GM19023 (cell line): ENCODE data around the gene PNMA3.
"Not testable (repeated sequence)": the region's sequence is repeated elsewhere in the genome, so short reads cannot be mapped to it uniquely, and the experiment has no call there.

Experiments used
- ATAC-seq: cut with Tn5 transposase; IDR thresholded peaks from one replicate; pipeline ENCODE4 v1.9.1; 2021; ENCODE audit warnings: mild to moderate bottlenecking, moderate library complexity; ENCODE audit not compliant: unreplicated experiment

PNMA3 gene, protein sequence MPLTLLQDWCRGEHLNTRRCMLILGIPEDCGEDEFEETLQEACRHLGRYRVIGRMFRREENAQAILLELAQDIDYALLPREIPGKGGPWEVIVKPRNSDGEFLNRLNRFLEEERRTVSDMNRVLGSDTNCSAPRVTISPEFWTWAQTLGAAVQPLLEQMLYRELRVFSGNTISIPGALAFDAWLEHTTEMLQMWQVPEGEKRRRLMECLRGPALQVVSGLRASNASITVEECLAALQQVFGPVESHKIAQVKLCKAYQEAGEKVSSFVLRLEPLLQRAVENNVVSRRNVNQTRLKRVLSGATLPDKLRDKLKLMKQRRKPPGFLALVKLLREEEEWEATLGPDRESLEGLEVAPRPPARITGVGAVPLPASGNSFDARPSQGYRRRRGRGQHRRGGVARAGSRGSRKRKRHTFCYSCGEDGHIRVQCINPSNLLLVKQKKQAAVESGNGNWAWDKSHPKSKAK

DNA sequence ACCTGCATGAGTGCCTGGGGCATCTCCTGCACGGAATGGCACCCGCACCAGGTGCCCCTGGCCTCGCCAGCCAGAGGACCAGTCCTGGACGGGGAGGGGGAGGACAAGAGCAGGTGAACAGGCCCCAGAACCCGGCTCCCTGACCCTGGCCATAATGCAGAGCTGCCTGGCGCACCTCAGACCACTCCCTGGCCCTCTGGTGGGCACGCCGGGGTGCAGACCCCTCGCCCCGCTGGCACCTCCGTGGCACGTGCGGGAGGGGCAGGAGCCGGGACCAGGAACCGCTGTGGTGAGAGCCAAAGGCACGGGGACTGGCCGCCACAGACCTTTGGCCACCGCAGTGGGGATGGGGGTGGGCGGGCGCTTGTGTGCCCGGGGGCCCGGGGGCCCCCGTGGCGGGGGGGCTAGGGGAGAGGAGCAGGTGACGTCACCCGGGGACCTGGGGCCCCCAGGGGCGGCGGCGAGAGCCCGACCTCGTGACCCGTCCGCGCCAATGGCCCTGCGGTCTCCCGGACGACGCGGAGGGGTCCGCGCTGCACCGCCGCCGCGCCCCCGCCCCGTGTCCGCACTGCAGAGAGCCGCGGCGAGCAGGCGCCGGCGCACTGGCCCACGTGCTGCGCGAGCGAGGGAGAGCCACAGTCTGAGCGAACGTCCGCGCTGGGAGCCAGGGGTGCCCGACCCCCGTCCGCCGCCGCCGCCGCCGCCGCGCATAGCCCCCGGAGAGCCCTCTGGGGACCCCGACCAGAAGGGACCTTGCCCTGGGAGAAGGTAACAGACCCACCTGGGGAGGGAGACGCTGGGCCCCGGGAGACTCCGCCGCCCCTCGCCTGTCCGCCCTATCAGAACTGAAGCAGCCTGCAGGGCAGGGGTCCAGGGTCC lies at the start of gene PNMA3:
Gene PNMA3, plus strand, starts transcription at position 600 of the 879 bp plus-strand sequence. CDS start 586 bp downstream, outside the sequence.
- ATAC-seq, result no peak

DNA sequence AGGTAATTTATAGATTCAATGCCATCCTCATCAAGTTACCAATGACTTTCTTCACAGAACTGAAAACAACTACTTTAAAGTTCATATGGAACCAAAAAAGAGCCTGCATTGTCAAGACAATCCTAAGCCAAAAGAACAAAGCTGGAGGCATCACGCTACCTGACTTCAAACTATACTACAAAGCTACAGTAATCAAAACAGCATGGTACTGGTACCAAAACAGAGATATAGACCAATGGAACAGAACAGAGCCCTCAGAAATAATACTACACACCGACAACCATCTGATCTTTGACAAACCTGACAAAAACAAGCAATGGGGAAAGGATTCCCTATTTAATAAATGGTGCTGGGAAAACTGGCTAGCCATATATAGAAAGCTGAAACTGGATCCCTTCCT lies 39.1 kb upstream of the PNMA3 start:
- ATAC-seq, result not testable (repeated sequence)

DNA sequence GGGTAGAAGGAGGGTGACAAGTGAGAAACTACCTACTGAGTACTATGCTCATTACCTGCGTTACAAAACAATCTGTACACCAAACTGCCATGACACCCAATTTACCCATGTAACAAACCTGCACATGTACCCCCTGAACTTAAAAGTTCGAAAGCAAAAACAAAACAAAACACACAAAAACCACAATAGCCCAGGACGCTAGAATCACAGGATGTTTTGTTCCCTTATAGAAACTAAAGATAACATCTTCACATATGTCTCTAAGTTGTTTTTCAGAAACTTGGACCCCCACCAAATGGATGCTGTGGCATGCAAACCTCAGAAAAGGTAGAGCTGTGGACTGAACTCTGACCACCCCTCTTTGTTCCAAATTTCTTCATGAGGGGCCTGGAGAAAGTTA lies 37.1 kb upstream of the PNMA3 start:
- ATAC-seq, result no peak

DNA sequence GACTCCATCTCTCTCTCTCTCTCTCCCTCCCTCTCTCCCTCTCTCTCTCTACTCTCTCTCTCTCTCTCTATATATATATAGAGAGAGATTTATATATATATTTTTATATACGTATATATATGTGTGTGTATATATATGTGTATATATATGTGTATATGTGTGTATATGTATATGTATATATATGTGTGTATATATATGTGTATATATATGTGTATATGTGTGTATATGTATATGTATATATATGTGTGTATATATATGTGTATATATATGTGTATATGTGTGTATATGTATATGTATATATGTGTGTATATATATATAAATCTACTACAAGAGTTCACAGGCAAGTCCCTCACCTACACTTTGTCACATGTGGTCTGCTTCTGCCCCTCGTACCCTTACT lies 29.8 kb upstream of the PNMA3 start:
- ATAC-seq, result not testable (repeated sequence)

DNA sequence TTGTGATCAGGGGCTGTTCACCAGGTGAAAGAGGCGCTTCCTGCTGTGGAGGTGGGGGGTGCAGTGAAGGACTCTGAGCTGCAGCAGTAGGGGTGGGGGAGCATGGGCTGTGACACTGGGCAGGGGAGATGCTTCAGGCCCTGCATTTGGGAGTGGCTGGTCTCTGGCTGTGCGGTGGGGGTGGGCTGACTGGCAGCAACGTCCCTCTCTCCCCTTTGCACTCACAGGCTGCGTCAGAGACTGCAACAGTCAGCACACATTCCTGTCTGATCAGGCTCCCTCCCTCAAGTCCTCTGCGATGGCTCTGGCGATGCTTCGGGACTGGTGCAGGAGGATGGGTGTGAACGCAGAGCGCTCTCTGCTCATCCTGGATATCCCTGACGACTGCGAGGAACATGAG lies 27.8 kb upstream of the PNMA3 start:
- ATAC-seq, result not testable (repeated sequence)

DNA sequence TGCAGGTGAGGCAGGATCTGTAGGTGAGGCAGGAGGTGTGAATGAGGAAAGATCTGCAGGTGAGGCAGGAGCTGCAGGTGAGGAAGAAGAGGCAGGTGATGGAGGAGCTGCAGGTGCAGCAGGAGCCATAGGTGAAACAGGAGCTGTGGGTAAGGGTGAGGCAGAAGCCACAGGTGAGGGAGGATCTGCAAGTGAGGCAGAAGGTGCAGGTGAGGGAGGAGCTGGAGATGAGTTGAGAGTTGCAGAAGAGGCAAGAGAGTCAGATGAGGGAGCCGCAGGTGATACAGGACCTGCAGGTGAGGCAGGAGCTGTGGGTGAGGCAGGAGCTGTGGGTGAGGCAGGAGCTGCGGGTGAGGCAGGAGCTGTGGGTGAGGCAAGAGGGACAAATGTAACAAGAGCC lies 27.1 kb upstream of the PNMA3 start:
- ATAC-seq, result no peak

DNA sequence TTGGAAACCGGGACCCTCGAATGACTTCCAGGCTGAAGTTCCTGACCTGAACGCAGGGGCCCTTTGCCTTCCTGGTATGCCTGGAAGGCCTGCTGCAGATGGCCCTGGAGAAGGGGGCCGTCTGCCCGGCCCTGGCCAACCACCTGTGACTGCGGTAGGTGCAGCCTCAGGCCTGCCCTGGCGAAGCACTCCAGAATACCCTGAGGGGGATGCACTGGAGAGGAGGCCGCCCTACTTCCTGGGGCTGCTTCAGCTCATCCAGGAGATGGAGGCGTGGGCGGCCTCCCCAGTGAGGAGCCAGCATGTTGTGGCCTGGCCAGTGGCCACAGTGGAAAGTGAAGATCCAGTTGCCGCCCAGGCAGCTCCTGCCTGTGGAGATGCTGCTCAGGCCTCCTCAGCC lies 26.4 kb upstream of the PNMA3 start:
- ATAC-seq, result no peak

DNA sequence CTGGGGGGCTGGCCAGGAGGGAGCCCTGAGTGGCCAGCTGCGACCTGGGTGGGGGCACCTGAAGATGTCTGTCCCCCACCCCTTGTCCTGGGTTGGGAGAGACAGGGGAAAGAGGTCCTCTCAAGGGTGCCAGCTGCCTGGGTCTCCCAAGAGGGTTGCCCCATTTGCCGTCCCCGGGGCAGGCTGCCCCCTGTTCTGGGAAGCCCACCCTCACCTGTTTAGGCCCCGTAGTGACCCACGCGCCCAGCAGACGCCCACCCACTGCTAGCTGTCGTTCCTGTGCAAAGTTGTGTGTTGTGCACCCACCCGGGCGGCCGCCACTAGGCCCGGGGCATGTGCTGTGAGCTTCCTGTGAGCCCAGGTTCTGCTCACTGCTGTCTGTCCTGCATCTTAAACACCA lies 25.5 kb upstream of the PNMA3 start:
- ATAC-seq, result no peak

DNA sequence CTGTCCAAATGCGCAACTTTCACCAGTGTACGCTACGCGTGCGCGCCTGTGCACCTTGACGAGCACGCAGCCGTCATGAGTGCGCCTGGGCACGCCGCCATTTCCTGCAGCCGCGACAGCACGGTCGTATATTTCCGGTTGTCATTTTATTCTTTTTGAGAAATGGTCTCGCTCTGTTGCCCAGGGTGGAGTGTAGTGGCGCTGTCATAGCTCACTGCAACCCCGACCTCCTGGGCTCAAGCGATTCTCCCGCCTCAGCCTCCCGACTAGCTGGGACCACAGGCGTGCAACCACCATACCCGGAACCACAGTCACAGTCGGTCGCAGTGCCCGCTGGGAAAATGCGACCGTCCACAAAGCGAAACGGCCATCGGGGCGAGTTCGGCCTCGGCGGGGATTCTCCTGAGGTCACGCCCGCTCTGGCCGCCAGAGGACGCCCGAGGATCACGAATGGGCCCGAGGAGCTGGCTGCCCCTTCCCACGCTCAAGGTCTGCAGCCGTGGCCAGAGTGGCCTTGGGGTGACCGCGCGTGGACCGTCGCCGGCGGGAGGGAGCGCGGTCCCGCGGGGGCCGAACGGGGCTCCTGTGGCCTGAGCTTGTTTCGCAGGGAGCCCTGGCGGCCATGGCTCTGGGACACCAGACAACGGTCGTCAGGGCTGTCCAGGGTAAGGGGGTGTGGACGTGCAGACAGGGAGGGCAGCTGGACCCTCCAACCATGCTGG lies 23.7 kb upstream of the PNMA3 start:
- ATAC-seq, result peak; percentile 87

DNA sequence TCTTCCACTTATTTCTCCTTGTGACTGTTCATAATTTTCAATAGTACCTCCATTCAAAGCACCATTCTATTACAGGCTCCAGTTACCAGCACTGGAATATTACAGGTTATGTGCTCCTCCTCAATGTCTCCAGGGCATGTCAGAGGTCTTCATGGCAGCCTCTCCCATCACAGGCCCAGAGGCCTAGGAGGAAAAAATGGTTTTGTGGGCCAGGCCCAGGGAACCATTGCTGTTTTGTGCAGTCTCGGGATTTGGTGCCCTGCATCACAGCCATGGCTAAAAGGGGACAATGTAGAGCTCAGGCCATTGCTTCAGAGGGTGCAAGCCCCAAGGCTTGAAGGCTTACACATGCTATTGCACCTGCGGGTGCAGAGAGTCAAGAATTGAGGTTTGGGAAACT lies 7.2 kb upstream of the PNMA3 start:
- no peak for ATAC-seq

DNA sequence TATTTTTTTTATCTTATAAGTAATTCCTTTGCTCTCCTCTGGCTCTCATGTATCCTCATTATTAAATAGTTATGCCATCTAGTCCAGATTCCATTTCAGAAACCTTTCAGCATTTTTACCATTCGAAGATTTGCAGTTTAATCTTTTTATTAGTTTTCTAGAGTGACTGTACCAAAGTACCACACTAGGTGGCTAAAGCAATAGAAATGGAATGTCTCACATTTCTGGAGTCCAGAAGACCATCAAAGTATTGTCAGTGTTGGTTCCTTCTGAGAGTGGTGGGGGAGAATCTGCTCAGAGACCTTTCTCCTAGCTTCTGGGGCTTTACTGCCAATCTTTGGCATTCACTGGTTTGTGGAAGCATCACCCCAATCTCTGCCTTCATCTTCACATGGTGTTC lies 3.7 kb upstream of the PNMA3 start:
- no peak for ATAC-seq

DNA sequence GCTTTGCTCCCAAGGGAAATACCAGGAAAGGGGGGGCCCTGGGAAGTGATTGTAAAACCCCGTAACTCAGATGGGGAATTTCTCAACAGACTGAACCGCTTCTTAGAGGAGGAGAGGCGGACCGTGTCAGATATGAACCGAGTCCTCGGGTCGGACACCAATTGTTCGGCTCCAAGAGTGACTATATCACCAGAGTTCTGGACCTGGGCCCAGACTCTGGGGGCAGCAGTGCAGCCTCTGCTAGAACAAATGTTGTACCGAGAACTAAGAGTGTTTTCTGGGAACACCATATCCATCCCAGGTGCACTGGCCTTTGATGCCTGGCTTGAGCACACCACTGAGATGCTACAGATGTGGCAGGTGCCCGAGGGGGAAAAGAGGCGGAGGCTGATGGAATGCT lies 1.0 kb downstream of the PNMA3 start:
- ATAC-seq, result no peak

DNA sequence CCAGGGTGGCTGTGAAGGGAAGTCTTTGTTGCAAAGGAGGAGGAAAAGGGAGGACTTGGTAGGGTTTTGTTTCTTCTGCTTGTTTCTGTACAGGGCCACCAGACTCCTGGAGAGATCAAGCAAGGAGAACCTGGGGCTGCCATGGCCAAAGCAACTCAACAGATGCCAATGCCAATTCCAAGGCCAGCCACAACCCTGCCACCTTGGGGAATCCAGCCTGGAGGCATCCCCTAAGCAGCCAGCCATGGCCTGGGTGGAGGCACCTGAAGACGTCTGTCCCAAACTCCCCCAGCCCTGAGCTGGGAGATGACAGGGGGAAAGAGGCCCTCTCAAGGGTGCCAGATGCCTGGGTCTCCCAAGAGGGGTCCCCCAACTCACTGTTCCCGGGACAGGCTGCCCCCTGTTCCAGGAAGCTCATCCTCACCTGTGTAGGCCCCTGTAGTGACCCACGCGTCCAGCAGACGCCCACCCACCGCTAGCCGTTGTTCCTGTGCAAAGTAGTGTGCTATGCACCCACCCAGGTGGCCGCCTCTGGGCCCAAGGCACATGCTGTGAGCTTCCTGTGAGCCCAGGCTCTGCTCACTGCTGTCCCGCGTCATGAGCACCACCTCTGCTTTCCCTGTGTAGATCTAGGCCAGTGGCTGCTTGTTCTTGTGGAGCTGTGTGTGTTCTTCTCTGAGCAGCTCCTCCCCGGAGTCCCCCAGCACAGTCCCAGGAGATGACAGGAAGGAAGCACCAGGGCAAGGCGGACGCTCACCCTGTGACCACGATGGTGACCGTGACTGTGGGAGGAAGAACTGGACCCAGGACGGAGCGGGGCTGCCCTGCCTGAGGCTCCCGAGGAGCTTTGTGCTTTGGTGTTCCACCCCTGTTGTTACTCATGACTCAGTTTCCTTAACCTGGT lies 3.2 kb downstream of the PNMA3 start:
- ATAC-seq, result no peak

DNA sequence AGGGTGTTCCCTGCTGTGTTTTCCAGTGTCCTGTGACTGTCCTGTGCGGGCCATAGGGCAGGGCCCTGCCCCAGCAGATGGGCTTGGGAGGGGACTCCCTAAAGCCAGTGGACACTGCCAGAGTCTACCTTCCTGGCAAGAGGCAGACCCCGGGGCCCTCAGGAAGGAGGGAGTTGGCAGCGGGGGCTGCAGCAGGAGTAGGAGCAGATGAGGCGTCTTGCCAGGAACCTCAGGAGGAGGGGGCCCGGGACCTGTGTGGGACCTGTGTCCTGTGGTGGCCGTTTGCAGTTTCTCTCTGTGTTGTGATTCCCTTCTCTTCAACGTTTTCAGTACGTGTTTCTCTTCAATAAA lies 3.8 kb downstream of the PNMA3 start:
- no peak for ATAC-seq

DNA sequence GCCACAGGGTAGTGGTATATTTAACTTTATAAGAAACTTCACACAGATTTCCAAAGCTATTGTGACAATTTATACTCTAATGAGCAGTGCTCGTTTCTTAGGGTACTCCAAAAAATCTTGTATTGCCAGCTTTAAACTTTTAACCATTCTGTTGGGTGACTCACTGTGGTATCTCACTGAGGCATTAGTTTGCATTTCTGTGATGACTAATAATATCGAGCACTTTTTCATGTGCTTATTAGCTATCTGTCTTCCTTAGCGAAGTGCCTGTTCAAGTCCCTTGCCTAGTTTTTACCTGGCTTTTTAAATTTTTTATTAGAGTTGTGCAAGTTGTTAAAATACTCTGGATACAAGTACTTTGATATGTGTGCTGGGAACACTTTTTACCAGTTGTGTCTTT lies 5.5 kb downstream of the PNMA3 start:
- ATAC-seq, result no peak

DNA sequence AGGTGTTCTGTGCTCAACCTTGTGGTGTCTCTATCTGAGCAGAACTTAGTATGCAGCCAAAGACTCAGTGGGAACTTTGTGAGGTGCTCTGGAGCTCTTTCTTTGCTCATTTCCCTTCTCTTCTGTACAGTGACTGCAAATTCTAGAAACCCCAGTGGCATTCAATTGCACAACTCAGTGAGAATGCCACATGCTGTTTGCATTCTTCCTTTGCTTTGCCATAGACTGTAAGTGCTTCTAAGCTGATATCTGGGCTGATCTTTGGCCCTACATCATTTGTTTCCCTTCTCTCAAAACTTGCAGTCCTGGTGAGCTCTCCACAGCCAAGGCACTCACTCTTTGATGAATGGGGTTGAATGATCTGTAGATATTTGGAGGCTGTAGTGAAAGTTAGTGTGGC lies 7.0 kb downstream of the PNMA3 start:
- ATAC-seq, result no peak

DNA sequence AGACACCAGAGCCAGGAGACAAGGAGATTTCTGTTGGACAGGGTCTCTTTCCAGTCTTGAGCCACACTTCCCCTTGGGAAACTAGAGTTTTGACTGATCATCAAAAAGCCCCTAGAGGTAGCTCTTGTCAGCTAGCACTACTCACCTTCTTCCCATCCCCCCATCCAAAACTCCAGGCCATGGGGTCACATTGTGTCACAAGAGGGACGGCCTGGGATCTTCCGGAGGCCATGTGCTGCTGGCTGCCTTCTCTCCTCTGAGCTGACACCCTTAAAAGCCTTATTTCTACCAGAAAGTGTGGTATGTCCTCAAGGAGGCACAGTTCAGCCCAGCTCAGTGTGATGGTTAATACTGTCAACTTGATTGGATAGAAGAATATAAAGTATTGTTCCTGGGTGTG lies 7.8 kb downstream of the PNMA3 start:
- ATAC-seq, result no peak

DNA sequence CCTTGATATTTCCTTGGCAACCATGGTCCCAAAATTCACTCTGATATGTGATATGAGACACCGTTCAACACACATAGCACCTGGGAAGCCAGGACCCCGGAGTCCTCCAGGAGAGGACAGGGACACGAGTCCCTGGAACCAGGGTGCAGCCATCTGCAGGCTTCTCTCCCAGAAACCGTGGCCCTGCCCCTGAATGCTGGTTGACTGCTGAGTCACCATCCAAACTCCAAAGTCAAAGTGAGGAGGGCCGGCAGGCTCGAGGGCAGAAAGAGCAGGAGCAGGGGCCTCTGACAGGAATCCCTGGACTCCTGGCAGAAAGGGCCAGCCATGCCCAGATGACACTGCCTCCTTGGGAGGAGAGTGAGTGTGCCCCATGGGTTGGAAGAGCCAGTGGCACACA lies 9.1 kb downstream of the PNMA3 start:
- ATAC-seq, result no peak

DNA sequence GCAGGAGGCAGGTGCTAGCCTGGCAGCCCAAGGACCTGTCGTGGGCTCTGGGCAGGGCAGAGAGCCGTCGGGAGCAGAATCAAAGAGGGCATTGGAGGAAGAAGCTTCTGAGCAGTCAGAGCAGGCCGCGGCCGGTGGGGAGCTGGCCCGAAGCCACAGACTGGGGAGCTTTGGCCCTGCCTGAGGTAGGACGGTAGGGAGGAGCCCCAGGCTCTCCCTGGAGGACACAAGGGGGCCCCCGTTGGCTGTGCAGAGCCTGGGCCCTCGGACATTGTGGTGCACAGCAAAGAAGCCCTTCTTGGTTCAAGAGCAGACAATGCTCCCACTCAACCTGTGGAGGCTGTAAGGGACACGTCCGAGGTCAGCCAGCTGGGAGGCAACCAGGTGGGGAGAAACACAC lies 10.1 kb downstream of the PNMA3 start:
- ATAC-seq, result not testable (repeated sequence)

DNA sequence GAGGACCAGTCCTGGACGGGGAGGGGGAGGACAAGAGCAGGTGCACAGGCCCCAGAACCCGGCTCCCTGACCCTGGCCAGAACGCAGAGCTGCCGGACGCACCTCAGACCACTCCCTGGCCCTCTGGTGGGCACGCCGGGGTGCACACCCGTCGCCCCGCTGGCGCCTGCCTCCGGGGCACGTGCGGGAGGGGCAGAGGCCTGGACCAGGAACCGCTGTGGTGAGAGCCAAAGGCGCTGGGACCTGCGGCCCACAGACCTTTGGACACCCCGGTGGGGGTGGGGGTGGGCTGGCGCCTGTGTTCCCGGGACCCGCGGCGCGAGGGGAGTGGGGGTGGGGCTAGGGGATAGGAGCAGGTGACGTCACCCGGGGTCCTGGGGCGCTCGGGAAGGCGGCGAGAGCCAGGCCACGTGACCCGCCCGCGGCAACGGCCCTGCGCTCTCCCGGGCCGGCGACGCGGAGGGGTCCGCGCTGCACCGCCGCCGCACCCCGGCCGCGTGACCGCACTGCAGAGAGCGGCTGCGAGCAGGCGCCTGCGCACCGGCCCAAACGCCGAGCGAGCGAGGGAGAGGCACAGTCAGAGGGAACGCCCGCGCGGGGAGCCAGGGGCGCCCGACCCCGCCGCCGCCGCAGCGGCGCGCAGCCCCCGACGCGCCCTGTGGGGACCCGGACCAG lies 15.8 kb downstream of the PNMA3 start, which contains the start of gene PNMA6A:
Gene PNMA6A, plus strand, starts transcription at position 546 of the 675 bp plus-strand sequence. CDS start 609 bp downstream, outside the sequence.
- ATAC-seq, result not testable (repeated sequence)
